ENCODE data around the gene ST14.
"Not testable (repeated sequence)": the region's sequence is repeated elsewhere in the genome, so short reads cannot be mapped to it uniquely, and the experiment has no call there.

The ST14 gene

DNA sequence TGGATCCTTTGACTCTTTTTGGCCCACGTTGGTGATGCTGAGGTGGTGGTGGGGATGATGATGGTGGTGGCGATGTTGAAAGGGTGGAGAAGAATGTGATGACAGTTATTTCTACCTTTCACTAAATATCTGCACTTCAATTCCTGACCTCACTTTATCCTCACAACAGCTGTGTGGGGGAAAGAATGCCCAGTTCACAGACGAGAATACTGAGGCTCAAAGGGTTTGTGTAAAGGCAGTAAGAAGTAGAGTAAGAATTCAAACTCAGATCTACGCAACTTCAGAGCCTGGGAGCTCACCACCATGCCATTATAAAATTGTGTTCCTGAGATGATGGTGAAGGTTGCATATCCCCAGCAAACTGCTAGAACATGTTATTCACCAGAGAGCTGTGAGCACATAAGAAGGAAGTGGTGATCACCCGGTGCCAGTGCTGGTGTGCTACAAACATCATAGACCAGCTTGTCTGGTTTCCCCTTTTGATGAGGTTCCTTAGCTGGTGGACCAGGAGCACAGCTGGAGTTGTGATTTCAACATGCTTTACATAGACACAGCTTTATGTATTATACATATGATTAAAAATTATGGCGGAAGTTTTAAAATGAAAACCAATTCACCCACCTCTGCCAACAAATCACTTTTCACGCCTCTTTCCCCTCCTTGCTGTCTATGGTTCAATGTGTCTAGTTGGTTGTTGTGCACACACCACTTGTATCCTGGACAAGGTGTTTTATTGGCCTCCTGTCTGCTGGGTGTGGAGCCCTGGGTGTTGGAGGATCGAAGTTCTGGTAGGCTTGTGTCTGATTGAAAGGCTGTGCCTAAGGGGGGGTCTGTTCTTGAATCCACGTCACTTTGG is 6.2 kb downstream of the ST14 start:
- DNase-seq: no peak

DNA sequence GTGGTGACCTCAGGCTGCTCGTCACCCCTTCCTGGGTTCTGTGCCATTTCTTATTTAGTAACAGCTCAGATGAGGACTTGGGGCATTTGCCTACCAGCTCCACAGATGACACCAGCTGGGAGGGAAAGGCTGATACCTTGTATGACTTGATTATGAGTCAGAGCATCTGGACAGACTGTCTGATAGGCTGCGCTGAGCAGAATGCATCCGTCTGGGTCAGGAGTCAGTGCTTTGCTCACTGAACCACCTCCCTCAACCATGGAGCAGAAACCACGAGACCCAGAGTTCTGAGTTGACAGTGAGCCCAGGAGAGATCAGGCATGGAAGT is 6.8 kb downstream of the ST14 start:
- peak; percentile 31 for DNase-seq

GRCh38 chr11:130167146-130167545 is 7.6 kb downstream of the ST14 start:
- no peak for DNase-seq

- no peak for DNase-seq
Measured at GRCh38 chr11:130168105-130168504, 8.5 kb downstream of the ST14 start.

DNA sequence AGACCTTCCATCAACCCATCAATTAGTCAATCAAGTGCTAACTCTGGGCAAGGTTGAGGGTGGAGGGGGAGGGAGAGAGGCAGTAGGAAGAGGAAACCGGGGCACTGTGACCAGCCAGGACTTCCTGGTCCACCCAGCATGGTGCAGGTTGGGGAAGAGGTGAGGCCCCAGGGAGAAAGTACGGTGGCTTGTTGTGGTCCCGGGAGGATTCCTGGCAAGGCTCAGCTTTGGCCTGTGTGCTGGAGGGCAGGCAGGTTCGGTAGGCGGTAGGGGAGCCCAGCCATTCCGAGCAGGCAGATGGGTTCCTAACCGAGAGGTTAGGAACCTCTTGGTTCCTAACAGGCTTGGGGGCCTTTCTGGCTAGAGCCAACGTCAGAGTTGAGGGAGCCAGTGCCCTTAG is 10.8 kb downstream of the ST14 start:
- DNase-seq: no peak

- DNase-seq: no peak
Measured at GRCh38 chr11:130171534-130171933, 12.0 kb downstream of the ST14 start.

DNA sequence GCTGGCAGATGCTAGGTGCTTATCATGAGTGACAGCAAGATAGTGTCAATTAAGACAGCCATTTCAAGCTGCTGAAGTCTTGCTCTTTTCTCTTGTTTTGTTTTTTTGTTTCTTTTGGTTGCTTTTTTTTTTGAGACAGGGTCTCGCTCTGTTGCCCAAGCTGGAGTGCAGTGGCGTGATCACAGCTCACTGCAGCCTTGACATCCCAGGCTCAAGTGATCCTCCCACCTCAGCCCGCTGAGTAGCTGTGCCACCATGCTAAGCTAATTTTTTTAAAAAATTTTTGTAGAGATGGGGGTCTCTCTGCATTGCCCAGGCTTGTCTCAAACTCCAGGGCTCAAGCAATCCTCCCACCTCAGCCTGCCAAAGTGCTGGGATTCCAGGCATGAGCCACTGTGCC is 12.4 kb downstream of the ST14 start:
- not testable (repeated sequence) for DNase-seq

DNA sequence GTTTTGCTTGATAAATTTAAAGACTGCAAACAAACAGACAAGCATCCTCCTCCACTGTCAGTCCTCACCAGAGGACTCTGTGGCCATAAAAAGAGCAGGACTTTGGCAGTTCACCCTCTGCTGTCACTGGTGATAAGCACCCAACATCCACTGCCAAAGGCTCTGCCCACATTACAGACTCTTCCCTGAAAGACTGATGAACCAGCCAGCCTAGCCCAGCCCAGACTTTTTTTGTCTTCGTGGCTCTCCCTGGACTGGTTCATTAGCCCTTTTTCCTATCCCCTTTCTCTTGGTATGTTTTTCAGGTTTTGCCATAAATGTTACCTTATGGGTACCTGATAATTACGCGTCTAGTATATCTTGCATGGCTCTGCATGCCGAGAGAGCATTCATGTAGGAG is 15.1 kb downstream of the ST14 start:
- DNase-seq: no peak

DNA sequence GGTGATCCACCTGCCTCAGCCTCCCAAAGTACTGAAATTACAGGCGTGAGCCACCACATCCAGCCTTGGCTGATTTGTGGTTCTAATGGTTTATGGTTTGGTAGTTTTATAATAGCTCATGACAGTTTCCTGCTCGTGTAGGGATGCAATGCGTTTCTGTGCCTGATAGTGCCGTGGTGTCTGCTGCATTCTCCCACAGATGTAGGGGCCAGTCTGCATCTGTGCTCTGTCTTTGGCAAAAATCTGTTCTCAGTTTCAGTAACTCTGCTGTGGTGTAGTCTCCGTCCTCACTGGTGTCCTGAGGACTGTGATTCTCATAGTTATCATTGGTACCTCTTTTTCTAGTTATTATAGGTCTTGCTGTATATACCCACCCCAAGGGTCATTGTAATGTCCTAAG is 16.3 kb downstream of the ST14 start:
- DNase-seq: no peak

DNA sequence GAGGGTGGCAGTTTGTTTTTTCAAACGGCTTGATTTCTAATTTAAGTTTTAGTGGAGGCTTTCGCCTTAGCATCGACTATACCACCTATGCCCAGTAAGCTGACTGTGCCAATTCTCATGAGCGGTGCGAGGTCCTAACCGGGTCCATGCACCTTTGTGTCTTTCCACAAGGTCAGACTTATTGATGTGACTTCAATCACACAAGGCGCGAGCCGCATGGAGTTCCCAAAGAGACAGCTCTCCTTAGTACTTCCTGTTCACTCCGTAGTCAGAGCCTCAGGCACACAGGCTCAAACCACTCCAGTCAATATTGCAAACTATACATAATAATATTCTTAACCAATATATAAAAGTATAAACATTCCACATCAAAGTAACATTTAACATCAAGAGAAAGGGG is 18.2 kb downstream of the ST14 start:
- no peak for DNase-seq

- DNase-seq: no peak
Measured at GRCh38 chr11:130178441-130179339, 19.1 kb downstream of the ST14 start.

- no peak for DNase-seq
Measured at GRCh38 chr11:130179396-130180306, 20.1 kb downstream of the ST14 start.

DNA sequence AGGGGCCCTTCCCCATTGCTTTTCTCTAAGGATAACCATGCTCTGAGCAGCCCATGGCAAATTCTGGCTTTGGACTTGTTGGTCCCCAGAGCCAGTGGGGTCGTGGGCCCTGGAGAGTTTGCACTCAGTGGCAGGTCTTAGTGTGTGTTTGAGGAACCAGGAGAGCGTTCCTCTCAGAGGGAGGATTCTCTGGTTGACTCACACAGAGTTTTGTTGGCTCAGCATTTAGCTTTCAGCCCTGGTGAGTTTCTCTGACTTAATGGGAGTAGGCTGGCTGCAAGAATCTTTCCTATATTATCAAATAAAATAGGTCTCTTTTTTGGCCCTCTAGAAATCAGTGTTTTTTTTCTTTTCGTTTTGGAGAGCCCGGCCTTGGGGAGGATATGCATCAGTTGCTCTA is 20.9 kb downstream of the ST14 start:
- DNase-seq: no peak

DNA sequence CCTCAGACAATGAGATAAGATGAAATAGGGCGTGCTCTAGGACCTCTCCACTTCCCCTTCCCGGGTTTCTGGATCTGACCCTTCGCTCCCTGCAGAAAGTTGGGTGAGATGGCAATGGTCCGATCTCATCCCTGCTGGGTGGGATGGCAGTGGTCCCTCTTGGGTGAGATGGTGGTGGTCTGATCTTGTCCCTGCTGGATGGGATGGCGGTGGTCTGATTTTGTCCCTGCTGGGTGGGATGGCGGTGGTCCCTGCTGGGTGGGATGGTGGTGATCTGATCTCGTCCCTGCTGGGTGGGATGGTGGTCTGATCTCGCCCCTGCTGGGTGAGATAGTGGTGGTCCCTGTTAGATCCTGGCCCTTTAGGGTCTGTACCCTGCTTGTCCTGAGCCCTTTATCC is 21.3 kb downstream of the ST14 start:
- DNase-seq: no peak

DNA sequence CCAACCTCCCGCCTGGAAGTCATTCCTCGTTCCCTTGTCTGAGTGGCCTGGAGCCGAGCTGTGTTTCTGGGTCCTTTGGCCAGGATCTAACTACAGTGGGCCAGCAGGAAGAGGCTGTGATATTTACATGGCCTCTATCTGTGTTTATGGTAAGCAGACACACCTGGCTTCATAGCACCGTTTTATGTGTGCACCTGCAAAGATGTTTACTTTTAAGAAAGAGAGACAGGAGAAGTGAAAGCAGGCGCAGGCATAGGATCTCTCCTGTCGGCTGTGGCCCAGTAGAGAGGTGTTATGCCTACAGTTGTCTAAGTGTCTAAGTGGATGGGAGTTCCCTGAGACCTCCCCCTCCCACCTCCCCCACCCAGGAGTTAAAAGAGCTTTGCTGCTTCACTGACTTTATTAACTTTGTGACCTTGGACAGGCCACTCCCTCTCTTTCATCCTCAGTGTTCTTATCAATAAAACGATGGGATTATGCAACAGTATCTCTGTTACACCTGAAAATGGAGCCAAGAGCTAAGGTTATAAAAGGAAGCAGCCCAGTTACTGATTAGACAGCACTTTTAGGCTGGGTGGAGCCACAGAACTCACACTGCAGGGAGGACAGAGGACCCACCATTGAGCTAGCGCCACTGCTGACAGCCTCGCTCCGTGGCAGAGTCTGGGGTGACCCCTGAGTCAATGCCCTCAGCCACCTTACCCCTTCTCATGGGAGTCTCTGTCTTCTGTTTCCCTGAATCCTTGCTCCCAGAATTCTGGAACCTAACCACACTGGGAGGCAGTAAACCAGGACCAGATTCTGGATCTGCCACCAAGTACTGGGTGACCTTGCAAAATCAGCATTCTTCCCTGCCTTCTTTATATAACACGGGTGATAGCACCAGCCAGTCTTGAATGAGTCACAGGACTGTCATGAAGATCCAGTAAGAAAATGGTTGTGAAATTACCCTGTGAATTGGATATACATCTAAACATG is 22.0 kb downstream of the ST14 start:
- no peak for DNase-seq

- DNase-seq: no peak
Measured at GRCh38 chr11:130183878-130184610, 24.5 kb downstream of the ST14 start.

- DNase-seq: no peak
Measured at GRCh38 chr11:130187096-130187495, 27.5 kb downstream of the ST14 start.

GRCh38 chr11:130188047-130188446 is 28.5 kb downstream of the ST14 start:
- DNase-seq: no peak

DNA sequence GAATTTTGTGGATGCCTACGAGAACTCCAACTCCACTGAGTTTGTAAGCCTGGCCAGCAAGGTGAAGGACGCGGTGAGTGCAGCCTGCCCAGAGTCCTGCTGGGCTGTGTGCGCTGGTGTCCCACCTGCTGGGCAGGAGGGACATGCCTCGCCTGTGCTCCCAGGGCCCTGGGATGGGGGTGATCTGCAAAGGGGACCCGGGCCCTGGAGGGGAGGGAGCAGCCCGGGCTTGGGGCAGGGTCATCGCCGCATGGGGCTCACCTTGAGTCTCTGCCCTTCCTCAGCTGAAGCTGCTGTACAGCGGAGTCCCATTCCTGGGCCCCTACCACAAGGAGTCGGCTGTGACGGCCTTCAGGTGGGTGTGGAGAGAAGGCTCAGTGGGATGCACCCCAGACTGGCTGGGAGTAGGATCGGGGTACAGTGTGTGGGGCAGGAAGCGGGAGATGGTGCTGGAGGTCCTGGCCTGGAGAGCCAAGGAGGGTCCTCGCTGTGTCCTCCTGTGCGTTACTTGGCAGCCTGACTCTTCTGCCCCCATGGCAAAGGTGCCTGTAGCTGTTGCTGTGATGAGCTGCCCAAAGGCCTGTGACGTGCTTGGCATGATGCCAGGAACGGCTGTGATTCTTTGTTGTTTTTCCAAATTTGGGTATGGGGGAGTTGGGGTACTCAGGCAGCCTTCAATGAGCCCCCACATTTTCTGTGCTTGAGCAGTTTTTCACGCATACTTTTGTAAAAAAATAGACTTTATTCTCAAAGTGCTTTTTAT is 29.2 kb downstream of the ST14 start:
- DNase-seq: no peak

- no peak for DNase-seq
Measured at GRCh38 chr11:130189492-130190210, 30.1 kb downstream of the ST14 start.

Data from NCI-H2171 (cell line).